ES-I3 (cell line): ENCODE results near the gene DPM3.
A peak's percentile ranks its signal among the peaks of the same experiment; 100 is the strongest.
"Not testable (repeated sequence)": the region's sequence is repeated elsewhere in the genome, so short reads cannot be mapped to it uniquely, and the experiment has no call there.

ENCODE experiments used
- H3K36me3 ChIP-seq: 2 replicates; pipeline ENCODE4 v1.6.1; 2013; ENCODE audit warnings: mild to moderate bottlenecking, low read length, control low read depth, moderate library complexity; ENCODE audit not compliant: insufficient read depth
- H3K4me1 ChIP-seq: 2 replicates; pipeline ENCODE4 v1.6.1; 2013; ENCODE audit warnings: mild to moderate bottlenecking, control low read depth, low read length; ENCODE audit not compliant: insufficient read depth
- H3K9ac ChIP-seq: 2 replicates; pipeline ENCODE4 v1.6.1; 2013; ENCODE audit warnings: low read depth, mild to moderate bottlenecking, low read length, moderate library complexity
- H3K9me3 ChIP-seq: 2 replicates; pipeline ENCODE4 v1.6.1; 2013; ENCODE audit warnings: mild to moderate bottlenecking, low read length, moderate library complexity; ENCODE audit not compliant: control insufficient read depth, insufficient read depth

Gene DPM3

DNA sequence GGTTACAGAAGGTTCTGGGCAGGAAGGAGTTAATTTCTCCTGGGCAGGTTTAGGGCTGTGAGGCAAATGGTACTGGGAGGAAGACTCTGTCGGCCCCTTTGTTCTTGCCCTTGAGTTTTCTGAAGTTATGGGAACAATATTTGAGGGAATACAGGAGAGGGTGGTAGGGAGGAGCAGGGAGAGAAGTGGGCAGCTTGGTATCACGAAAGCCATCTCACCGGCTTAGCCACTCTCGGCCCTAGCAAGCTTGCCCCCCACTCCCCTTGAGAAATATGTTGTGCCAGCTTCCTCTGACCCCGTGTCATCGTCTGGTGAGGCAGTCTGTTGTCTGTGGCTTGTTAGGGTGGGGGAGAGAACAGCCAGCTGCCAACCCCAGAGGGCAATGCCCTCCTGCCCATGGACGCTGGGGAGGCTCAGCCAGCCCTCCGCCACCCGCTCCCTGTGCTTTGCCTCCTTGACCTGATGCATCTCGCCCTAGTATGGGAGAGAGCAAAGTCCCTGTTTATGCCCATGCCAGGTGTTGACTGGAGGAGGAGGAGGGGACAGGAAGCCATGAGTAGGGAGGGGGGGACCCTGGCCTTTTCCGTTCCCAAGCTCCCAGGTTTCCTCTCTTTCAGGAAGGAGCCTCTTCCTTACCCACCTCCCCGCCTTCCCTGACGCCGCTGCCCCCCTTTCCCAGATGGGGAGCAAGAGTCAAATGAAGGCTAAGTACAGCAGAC, 11.4 kb downstream of the DPM3 start:
- Histone ChIP-seq H3K9me3 (no peaks in the 10 kb centered on the region), H3K9ac (peak overlapping the region; percentile 55), H3K4me1 (peaks cover 28% of the 10 kb centered on the region), H3K36me3 (no peaks in the 10 kb centered on the region)

DNA sequence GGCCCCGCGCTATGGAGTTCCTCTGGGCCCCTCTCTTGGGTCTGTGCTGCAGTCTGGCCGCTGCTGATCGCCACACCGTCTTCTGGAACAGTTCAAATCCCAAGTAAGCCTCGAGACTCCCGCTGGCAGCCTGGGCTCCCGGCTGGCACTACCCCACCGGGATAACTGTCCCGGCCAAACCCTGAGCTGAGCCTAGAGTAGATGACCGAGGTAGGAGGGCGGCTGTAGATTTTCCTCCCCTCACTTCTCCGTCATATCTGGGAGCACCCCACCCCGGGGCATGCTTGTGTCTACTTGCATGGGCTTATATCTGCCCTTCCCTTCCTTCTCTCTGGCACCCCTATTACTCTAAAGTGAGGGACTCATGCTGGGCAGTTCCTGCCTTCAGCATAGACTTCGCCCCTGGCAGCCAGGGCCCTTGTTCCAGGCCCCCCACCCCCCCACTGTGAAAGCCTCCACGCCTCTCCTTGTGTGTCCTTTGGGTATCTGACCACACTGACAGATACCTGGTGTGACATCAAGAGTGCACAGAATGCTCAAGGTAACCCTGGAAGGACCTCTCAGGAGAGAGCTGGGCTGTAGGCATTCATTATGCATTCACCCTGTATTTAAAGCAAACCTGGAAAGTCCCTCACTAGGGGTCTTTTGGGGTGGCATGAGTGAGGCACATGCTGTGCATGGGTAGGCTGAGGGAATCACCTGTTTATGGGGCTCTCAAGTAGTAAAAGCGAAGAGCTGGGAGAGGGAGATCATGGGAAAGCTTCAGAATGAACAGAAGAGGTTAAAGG, 12.2 kb downstream of the DPM3 start:
- Histone ChIP-seq H3K36me3 (no peaks in the 10 kb centered on the region), H3K9ac (peak overlapping the region; percentile 55; the same call in 1 of the 2 replicates), H3K9me3 (no peaks in the 10 kb centered on the region), H3K4me1 (peaks cover 28% of the 10 kb centered on the region)

DNA sequence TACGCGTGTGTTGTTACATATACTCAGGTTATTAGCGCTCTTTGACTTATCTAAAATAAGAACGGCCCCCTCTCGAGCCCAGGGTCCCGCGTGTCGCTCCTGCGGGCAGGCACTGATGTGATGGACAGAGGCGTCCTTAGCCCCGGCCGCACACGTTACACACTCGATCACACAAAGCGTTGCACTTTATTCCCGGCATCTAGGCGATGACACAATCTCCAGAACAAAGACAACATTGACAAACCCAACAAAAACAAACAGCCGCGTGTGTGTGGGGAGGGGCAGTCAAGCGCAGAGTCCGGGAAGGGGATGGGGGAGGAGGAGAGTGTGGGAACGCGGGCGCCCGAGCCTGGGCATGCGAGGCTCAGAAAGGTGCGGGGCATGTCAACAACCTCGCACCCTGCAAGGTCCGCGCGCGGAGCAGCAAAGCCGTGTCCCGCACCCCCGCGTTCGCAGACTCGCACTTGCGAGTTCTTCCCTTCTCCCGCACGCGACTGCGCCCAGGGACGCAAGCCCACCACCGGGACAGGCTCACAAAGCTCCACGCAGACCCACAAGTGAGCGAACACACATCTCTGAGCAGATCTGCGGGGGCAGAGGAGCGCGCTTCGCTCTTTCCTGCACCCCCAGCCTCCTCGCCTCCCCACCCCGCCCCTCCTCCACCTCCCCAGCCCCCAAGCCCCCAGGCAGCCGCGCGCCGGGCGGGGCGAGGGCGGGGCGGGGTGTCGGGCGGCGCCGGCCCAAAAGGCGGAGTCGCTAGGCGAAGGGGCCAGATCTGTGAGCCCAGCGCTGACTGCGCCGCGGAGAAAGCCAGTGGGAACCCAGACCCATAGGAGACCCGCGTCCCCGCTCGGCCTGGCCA, 13.0 kb downstream of the DPM3 start, which contains the start of gene EFNA1:
EFNA1 (plus strand) TSS at position 772 of the 862 bp plus-strand sequence. CDS start 102 bp downstream, outside the sequence.
- H3K36me3 ChIP-seq, result no peaks in the 10 kb centered on the region
- peak within 1 kb of the TSS; percentile 55 for H3K9ac ChIP-seq
- H3K9me3 ChIP-seq, result no peaks in the 10 kb centered on the region
- peaks cover 28% of the 10 kb centered on the region for H3K4me1 ChIP-seq

DNA sequence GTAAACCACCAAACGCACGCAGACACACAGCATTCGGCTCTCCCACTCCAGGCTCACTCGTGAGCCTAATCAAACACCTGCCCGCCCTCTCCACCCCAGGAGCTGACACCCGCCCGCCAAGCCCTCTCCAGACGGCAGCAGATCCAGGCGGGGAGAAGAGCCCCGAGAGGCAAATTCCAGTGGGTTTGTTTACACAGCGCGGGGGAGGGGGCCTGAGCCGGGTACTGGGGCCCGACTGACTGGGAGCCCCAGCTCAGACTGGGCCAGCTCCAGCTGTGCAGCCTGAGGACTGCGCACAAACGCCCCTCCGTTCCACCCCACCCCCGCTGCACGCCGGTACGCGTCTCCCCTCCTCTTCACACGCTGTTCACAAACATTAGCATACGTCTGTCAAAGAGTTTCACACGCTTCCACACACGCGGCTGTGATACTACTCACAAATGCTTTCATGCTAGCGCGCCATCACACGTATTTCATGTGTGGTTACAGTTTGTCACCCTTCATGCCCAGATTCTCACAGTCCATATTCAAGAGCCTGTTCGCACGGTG, 13.7 kb downstream of the DPM3 start:
- Histone ChIP-seq H3K36me3 (no peaks in the 10 kb centered on the region), H3K9ac (peak overlapping the region; percentile 48; the same call in 1 of the 2 replicates), H3K9me3 (no peaks in the 10 kb centered on the region), H3K4me1 (peaks cover 28% of the 10 kb centered on the region)

DNA sequence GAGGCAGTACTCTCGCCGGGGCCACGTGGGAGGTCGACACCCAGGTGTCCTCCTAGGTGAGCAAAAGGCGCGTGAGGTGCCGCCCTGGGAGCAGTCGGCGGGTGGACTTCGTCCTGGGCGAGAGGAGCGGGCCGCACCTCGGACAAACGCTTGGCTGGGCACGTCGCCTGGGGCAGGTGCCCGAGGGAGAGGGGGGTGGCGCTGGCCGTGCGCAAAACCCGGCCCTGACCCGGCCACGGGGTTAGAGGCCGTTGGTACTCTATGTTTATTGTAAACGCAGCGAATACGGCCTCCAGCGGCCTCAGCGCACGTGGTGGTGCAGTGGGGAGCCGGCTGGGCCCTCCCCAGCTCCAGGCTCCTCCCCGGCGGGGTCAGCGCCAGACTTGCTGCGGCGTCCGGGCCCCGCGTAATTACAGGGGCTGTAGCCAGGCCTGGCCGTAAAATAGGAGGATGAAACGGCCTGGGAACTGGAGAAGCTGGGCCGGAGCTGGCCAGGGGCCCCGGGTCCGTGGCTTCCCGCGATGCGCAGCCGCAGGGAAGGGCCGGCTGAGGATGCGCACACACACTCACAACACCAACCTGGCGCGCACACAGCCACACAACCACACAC, 14.3 kb downstream of the DPM3 start:
- Histone ChIP-seq H3K9ac (peak overlapping the region; percentile 48; the same call in 1 of the 2 replicates), H3K4me1 (peaks cover 28% of the 10 kb centered on the region), H3K36me3 (no peaks in the 10 kb centered on the region), H3K9me3 (no peaks in the 10 kb centered on the region)

DNA sequence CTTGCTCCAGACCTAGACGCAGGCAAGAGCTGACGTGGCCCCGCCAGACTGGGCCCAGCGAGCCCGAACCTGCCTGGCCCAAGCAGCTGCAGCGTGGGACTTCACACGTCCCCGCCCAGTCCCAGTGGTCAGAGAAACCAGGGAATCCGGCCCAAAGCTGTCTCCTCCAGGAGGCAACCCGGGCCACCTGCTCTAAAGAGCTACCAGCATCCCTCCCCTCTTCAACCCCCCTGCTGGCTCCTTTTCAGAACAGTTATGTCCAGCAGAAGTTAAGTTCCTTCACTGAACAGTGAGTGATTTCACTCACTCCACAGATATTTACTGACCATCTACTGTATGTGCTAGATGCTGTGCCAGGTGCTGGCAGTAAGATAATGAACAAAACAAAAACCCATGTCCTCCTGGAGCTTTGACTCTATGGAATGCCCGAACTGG, 14.8 kb downstream of the DPM3 start:
- H3K9ac ChIP-seq, result peak overlapping the region; percentile 48; the same call in 1 of the 2 replicates
- no peaks in the 10 kb centered on the region for H3K9me3 ChIP-seq
- peaks cover 24% of the 10 kb centered on the region for H3K4me1 ChIP-seq

DNA sequence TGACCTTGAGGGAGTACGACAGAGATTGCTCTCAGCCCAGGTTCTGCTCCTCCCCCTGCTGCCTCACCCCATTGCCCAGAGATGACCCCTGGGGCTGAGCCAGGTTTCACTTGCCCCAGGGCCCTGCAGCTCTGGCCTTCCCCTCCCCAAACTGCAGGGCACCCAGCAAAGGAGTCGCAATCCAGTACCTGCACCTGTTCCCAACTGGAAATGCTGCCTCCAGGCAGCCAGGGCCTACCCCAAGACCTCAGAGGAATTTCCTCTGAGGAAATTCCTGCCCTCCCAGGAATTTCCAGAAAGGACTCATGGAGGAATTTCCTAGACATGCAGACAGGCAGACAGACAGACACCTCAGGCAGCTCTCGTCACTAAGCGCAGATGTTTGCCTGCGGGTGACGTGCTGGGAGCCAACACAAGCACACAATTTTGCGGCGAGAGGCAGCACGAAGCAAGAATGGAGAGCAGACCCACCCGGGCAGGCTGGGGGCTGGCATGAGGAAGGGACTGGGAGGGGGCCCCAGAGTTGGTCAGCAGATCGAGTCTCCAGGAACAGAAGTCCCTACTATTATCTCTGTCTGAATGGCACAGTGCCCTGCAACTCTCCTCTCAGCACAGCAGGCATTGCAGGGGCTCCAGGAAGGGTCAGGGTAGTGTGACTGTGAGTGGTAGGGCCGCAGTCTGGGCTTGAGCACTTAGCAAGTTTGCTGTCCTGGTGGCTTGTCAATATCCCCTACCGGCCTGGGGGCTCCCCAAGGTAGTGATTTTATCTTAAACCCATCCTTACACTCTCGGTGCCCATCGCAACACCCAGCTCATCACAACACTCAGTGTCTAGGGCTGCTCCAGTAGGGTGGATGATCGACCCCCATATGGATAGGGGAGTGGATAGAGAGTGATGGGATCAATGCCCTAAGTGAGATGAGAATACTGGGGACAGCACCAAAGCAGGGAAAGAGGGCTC, 15.5 kb downstream of the DPM3 start:
- Histone ChIP-seq H3K9ac (0 out of 2 replicates have a peak overlapping the region, but pooled peaks have one; percentile 2), H3K4me1 (peaks cover 24% of the 10 kb centered on the region), H3K36me3 (no peaks in the 10 kb centered on the region), H3K9me3 (no peaks in the 10 kb centered on the region)

More for the DNA sequence above, 14.8 kb downstream of the DPM3 start:
- H3K36me3 ChIP-seq, result no peaks in the 10 kb centered on the region

DNA sequence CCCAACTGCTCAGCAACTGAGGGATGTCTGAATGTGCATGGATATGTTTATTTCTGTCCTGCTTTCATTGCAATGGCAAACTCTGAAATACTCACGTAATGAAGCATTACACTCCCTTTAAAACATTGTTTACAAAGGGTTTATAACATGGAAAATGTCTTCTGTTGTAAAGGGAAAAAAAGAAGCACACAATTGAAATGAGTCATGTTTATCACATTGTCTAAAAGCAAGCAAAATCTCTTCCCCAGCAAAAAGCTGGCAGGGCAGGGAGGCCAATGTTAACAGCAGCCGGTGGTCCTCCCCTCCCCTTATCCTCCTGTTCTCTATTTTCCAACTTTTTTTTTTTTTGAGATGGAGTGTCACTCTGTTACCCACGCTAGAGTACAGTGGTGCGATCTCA, 16.5 kb downstream of the DPM3 start:
- Histone ChIP-seq H3K4me1 (peaks cover 22% of the 10 kb centered on the region), H3K9me3 (no peaks in the 10 kb centered on the region), H3K36me3 (no peaks in the 10 kb centered on the region), H3K9ac (no peak overlapping the region)

DNA sequence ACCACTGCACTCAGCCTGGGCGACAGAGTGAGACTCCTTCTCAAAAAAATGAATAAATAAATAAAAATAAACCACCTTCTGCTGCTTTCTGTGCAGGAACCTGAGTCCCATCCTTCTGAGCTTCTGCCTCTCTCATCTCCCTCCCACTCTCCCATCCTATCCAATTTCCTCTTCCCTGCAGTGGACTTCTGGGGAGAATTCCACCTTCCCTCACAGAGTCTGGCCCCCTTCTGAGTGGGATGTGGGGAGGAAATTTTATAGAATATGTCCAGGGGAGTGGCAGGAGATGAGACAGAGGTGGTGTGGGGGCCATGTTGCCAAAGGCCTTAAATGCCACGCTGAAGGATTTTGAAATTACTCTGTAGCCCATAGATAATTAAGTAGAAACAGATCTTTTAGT, 18.0 kb downstream of the DPM3 start:
- Histone ChIP-seq H3K9me3 (no peaks in the 10 kb centered on the region), H3K9ac (no peak overlapping the region), H3K36me3 (no peaks in the 10 kb centered on the region), H3K4me1 (peaks cover 11% of the 10 kb centered on the region)

DNA sequence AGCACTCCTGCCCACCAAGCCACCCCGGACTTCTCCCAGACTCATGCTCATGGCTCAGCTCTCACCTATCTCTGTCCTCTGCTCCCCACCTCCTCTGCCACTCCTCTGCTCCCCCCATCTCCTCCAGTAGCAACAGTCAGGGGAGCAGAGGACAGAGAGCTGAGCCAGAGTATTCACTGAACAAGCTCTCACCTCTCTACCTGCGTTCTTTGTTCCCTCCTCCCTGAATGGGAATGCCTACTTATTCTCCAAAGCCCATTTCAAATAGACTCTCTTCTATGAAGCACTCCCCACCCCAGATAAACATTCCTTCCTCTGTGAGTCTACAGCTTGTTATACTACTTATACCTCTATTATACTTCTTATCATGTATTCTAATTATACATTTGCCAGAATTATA, 19.1 kb downstream of the DPM3 start:
- H3K9ac ChIP-seq, result no peak overlapping the region
- H3K4me1 ChIP-seq, result peaks cover 11% of the 10 kb centered on the region
- no peaks in the 10 kb centered on the region for H3K36me3 ChIP-seq
- H3K9me3 ChIP-seq, result no peaks in the 10 kb centered on the region

DNA sequence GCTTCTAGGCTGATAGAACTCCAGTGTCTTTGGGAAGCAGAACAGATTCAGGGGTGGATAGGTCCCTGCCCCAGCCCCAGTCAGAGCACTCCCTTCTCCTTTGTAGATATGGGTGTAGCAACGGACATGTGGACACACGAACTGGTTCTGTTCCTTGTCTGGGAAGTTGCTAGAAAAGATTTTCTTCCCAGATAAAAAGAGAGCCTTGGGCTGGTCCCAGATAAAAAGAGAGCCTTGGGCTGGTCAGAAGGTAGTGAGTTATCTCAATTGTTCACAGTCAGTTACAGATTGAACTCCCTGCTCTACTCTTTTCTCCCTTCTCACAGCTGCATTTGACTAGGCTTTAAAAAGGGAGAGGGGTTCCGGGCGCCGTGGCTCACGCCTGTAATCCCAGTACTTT, 20.1 kb downstream of the DPM3 start:
- Histone ChIP-seq H3K4me1 (peaks cover 7% of the 10 kb centered on the region; the same call in 1 of the 2 replicates), H3K36me3 (no peaks in the 10 kb centered on the region), H3K9ac (no peak overlapping the region), H3K9me3 (no peaks in the 10 kb centered on the region)

DNA sequence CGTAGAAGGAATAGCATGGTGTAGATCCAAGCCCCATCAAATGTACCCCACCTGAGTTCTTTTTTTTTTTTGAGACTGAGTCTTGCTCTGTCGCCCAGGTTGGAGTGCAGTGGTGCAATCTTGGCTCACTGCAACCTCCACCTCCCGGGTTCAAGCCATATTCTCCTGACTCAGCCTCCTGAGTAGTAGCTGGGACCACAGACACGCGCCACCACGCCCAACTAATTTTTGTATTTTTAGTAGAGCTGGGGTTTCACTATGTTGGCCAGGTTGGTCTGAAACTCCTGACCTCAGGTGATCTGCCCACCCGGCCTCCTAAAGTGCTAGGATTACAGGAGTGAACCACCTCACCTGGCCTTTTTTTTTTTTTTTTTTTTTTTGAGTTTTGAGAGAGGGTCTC, 22.2 kb downstream of the DPM3 start:
- not testable (repeated sequence) for H3K9ac ChIP-seq, H3K9me3 ChIP-seq, H3K36me3 ChIP-seq, H3K4me1 ChIP-seq

DNA sequence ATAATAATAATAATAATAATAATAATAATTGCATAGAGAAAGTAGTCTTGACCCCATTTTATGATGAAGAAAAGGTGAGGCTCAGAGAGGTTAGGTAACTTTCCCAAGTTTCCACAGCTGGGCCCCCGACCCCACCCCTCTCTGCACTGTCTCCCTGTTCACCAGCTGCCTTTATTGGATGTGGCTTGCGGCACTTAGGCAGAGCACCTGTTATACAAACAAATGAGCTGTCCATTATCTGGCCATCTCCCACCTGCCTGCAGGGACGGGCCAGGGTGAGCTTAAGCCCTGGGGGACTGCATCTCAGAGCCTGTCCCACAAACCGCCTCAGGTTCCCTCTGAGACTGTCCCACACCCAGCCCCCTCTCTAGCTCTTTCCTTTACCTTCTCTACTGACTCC, 22.7 kb downstream of the DPM3 start:
- Histone ChIP-seq H3K9me3 (no peaks in the 10 kb centered on the region), H3K36me3 (no peaks in the 10 kb centered on the region), H3K9ac (no peak overlapping the region)

More for the DNA sequence above, 22.7 kb downstream of the DPM3 start:
- 0 out of 2 replicates have a peak, but pooled peaks cover 3% of the 10 kb centered on the region for H3K4me1 ChIP-seq
